Ecto neural progenitor cell (in vitro differentiated cells): ENCODE results near the gene BSCL2.
A peak's percentile ranks its signal among the peaks of the same experiment; 100 is the strongest.
"Not testable (repeated sequence)": the region's sequence is repeated elsewhere in the genome, so short reads cannot be mapped to it uniquely, and the experiment has no call there.

Experiments used
- DNase-seq: peaks from one replicate; pipeline ENCODE4 v3.0.0-alpha.2; 2018; ENCODE audit warnings: low spot score

The BSCL2 gene

DNA sequence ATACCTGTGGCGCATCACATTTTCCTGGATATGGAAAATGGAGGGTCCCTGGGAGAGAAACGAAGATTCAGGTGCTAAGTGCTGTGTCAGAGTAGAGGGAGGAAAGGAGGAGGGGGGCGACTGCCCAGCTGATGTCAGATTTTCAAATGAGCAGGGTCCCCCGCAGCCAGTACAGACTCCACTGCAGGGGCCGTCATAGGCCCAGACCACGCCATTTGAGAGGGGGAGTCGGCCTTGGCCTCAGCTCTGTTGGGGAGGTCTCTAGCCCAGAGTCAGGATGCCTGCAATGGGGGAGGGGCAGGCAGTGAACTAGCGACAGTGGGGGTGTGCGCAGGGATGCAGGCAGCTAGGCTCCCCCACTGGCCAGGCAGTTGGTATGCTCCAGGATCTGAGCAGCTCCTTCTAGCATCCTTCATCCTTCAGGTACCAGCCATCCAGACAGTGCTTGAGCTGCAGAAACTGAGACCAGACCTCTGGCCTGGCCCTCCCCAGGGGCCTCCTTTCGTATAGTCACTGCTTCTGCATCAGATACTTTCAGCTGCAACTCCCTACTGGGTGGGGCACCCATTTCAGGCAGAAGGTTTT lies at the start of gene BSCL2, which contains the start of gene GNG3:
Gene BSCL2, minus strand, starts transcription at position 148 of the 585 bp plus-strand sequence. CDS start 229 bp downstream, outside the sequence.
Gene GNG3, plus strand, starts transcription at position 400 of the 585 bp plus-strand sequence. CDS start 620 bp downstream, outside the sequence.
- DNase-seq = peak; percentile 88

DNA sequence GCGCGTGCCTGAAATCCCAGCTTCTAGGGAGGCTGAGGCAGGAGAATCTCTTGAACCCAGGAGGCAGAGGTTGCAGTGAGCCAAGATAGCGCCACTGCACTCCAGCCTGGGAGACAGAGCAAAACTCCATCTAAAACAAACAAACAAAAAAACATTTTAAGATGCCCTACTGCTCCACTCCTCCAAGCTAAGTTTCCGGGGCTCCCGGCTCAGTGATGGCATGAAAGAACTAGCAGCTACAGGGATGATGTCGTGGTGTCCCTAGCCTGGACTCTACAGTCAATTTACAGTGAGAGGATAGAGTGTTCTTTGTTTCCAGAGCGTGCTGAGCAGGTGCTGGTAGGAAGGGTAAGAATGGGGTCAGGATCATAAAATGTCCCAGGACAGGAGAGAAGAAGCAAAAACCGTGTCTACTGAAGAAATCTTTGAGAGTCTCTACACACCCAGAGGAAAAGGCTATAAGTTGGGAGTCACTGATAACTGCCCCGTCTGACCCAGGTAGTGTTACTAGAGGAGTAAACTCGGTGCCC lies 47.9 kb upstream of the BSCL2 start:
- DNase-seq = no peak

GRCh38 chr11:62753736-62754603 lies 46.7 kb upstream of the BSCL2 start, which contains the start of gene ZBTB3:
ZBTB3 (minus strand) TSS chr11:62754160; CDS start chr11:62753664, 496 bp downstream.
- peak; percentile 98 for DNase-seq

DNA sequence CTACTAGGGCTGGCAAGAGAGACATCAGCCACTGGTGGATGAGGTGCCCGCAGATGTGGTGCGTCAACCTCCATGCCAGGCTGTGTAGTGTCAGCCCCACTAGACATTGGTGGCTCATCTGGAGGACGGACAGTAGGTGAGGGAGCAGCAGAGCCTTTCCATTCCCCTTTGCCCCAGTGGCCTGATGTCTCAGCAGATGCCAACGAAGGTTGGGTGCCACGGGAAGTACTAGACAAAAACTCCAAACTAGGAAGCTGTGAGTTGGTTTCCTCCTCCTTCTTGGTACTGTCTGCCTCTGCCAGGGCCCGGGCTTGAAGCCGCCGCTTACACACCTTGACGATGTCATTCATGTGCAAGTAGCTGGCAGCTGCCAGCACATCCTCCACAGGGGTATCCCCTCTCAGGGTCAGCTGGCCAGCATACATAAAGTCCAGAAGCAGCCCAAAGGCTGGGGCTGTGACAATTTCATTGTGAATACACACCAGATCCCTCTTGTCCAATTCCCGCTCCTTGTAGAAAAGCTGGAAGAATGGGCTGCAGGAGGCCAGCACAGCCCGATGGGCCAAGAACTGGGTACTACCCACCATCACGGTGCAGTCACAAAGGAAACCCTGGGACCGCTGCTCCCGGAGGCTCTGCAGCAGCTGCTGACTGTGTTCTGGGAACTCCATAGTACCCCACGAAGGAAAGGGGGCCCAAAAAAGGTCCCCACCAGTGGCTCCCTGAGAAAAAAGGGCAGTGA lies 45.9 kb upstream of the BSCL2 start:
- no peak for DNase-seq

- no peak for DNase-seq
Measured at GRCh38 chr11:62752177-62752785, 45.1 kb upstream of the BSCL2 start.

- DNase-seq = not testable (repeated sequence)
Measured at GRCh38 chr11:62749931-62750330, 42.7 kb upstream of the BSCL2 start.

DNA sequence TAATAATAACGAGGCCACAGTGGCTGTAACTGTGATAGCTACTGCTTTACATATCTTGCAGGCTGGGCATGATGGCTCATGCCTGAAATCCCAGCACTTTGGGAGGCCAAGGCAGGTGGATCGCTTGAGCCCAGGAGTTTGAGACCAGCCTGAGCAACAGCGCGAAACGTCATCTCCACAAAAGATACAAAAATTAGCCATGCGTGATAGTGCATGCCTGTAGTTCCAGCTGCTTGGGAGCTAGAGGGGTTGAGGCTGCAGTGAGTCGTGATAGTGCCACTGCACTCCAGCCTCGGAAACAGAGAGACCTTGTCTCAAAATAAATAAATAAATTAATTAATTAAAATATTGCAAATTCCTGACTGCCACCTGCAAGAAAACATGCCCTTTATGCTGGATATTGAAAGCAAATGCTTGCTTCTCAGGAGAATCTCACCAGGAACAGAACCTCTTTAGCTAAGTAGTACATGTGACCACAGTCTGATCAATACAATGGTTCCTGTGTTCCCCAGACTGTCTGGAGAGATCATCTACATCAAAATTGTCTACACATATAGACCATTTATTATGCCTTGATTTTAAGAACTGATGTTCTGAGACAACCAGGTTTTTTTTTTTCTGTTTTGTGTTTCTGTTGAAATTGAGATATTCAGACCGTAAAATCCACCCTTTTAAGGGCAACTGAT lies 40.4 kb upstream of the BSCL2 start:
- no peak for DNase-seq

DNA sequence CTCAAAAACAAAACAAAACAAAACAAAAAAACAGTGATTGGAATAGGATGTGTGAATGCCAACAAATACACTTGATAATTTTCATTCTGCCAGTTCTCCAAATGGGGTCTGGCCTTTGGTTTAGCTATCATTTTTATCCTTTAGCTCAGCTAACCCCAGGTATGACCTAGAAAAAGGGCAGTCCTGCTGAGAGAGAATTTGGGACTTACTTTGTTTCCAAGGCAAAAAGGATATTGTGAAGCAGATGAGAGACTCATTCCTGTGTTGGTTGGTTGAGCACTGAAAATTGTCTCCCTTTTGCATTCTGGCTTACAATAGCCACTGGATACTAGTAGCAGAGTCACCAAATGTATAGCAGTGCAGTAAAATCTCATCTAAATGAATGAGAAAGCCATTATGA lies 30.0 kb upstream of the BSCL2 start:
- no peak for DNase-seq

DNA sequence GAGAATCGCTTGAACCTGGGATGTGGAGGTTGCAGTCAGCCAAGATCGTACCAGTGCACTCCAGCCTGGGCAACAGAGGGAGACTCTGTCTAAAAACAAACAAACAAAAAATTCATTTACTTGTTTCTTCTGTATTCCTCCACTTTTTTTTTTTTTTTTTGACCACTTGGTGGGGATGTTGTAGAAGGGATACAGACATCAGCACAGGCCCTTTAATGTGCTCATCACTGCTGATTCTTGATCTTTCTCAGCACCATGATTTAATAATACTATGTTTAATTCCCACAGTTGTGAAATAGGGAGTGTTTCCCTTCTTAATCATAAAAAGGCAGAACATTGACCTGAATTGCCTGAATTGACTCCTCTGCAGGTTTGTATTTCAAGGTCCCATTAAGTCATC lies 25.6 kb upstream of the BSCL2 start:
- DNase-seq = no peak

- DNase-seq = not testable (repeated sequence)
Measured at GRCh38 chr11:62730076-62730475, 22.9 kb upstream of the BSCL2 start.

GRCh38 chr11:62728171-62728988 lies 21.2 kb upstream of the BSCL2 start, which contains the start of gene TTC9C:
TTC9C (plus strand) TSS chr11:62728486; CDS start chr11:62728849, 363 bp downstream.
- DNase-seq = peak; percentile 86

DNA sequence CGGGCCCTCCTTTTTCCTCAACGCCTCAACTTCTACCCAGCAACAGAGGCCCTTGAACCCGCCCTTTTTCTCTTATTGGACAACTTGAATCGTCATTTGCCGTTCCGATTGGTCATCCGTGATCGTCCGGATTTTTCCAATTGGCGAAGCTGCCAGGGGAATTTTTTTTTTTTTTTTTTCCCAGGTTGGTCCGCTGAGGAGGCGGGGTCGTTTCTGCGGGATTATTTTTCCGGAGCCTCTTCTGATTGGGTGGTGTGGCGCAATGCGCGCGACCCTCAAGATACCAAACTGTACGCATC lies 20.6 kb upstream of the BSCL2 start:
- peak; percentile 89 for DNase-seq

DNA sequence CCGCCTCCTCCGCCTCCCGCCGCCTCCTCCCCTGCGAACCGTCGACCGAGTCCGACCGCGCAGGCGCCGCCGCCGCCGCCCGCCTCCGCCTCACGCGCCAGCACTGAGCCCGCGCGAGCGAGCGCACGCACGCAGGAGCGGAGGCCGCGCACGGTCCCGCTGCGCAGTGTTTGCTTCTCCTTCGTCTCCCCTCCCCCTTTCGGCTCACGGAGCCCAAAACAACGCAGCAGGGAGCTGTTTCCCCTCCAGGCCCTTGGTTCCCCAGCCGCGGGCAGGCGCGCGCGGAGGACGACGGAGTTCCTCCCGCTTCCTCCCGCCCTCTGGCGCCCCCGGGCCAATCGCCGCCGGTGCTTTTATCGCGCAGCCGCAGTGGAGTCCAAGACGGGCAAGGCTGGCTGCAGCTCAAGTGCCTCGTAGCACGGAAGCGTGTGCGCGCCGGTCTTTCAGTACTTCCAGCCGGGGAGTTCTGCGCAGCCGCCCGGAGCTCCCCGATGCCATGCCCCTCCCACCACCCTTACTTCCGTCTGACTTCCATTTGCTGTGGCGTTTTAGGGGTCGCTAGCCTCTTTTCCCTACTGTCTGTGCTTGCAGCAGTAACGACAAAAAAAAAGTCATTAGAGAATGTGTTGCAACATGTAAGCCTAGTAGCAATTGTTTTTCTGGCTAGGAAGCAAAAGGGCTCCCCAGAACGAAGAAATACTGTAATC lies 20.1 kb upstream of the BSCL2 start, which contains the start of gene HNRNPUL2:
Gene HNRNPUL2, minus strand, starts transcription at position 293 of the 707 bp plus-strand sequence. CDS start 301 bp downstream, outside the sequence.
- peak; percentile 99 for DNase-seq

DNA sequence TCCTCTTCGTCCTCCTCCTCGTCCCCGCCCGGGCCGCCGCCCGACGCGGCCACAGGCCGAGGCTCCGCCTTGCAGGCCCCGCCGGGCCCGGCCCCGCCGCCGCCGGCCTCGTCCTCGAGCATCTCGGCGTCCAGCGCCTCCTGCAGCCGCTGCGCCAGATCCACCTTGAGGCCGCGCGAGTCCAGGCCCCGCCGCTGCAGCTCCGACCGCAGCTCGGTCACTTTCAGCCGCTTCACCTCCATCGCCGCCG lies 19.6 kb upstream of the BSCL2 start:
- no peak for DNase-seq

- DNase-seq = no peak
Measured at GRCh38 chr11:62726156-62726914, 19.1 kb upstream of the BSCL2 start.

DNA sequence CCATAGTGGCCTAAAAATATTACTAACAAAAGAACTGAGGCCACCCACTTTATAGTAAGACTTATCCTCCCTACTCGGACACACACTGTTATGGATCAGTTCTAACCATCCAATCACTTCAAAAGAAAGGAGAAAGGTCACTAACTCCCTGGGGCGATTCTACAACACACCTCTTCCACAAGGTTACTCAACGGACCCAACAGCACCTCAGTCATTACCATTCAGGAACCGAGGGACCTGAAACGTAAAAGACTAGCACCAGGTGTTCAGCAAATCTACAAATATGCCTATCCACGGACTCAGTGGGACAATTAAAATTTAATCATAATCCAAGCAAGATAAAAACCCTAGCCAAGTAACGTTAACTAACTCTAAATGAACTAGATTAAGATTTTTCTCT lies 18.4 kb upstream of the BSCL2 start:
- DNase-seq = no peak

- DNase-seq = no peak
Measured at GRCh38 chr11:62724171-62724570, 16.9 kb upstream of the BSCL2 start.

DNA sequence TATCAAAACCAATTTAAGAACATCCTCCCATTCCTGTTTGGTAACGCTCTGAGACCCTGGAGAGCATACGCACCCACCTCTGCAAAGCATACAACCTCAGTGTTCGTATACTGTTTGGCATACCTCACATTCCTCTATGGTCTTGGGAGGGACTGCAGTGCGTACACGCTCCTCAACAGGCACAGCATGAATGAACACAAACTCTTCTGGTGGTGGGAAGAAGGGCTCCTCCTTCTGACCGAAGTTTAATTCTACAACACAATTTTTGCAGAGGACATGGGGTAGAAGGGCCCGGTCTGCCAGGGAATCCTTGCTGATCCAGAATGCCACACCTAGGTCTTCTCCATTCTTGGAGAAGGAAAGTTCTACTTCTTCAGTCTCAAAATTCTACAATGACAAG lies 14.8 kb upstream of the BSCL2 start:
- DNase-seq = peak; percentile 48

GRCh38 chr11:62719302-62719978 lies 12.2 kb upstream of the BSCL2 start:
- DNase-seq = no peak
